NCI-H1417 treated with DMSO at 0.1 percent for 48 hours (cell line): Measurements from ENCODE around the gene PPP1R13B.

Experiments
- DNase-seq: peaks from one replicate; lab custom pipeline; 2025; lab: John Stamatoyannopoulos, UW

The PPP1R13B gene

DNA sequence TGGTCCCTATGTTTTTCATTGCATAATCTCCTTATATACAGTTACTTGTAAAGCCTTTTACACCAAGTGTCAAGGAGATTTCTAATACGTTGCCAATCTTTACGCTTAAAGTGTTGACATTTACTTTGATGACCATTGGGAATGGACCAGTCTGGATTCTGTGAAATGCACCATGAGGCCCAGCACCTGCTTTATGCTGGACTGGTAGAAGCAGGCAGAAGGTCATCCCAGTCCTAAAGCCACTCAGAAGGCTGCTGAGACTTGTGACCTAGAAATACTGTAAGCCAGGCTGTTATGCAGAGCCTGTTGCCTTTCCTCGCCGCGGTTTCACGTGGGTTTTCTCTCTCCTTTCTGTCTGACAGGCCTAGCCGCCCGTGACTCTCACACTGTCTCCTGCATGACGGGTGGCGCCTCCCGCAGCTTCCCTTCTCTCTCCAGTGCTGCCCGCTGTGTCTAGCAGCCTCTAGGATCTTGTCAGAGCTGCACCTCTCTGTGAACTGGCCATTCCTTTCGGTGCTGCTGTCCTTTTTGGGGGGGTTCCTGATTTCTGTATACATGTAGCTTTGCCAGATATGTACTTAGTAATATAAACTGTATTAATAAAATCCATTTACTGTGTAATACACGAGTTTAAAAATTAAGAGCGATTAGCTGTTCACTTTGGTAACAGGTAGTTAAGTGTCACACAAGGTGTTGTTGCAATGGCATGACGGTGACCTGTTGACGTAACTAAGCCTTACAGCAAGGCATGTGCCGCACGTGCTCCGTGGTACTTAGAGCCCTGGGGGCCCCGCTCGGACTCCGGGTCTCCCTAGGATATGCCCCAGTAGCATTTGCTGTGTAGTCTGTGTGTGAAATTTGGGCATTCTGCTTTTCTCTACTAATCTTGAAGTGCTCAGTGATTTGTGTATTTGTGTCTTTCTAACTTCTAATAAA lies 161.8 kb downstream of the PPP1R13B start:
- no peak for DNase-seq

DNA sequence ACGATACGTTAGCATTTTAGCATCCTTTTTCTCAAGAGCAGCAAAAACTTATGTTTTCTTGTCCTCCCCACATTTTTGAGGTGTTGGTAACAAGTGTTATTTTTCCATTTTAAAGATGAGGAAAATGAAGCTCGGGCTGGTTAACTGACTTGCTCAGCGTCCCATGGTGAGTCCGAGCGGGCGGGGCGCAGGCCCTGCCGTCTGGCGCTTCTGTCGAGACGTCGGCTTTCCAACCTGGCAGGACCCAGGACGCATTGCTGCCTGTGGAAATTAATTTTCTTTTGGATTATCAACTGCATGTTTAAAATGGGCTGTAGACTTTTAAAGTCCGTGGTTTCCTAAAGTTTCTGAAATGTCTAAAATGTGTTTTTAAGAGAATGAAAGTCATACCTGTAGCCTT lies 162.5 kb downstream of the PPP1R13B start:
- DNase-seq = no peak

DNA sequence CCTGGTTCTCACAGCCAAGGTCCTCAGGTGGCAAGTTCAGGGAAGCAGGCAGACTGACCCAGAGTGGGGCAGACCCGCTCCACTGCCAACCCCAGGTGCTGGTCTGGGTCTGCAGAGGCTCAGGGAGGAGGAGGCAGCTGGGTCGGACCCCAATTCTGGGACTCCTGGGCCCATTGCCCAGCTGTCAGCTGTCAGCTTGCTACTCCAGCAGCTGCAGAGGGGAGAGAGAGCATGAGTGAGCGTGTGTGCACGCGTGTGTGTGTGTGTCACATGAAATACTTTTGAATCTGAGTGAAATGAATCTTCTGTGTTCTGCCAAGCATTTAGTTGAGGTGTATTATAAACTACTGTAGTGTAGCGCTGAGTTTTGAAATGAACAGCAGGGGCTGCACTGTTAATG lies 162.9 kb downstream of the PPP1R13B start:
- no peak for DNase-seq
